HCT116 (cell line): ENCODE measurements around the gene EEA1. TPM values are rescaled to one million over a fixed set of nuclear protein-coding genes. Genes with fewer than 3 reads are reported as not detected.

Experiments
- ATAC-seq: fragments of 200-7000 bp; cut with Tn5 transposase; 2 replicates; pipeline ENCODE4 v1.9.1; 2020; ENCODE audit warnings: mild to moderate bottlenecking, moderate library complexity
- BruUV-seq: library from RNA; stranded (reverse); fragments of 400-500 nt; replicated peaks from 2 replicates; lab custom pipeline; 2021; lab: Mats Ljungman, UMichigan
- CTCF ChIA-PET: fragments of 300-600 bp; sonication (Branson Sonifier 250); formaldehyde crosslinking; loops from one replicate; lab custom pipeline; 2021; ENCODE audit warnings: antibody characterized with exemption; lab: Charles Lee
- POLR2A ChIA-PET: fragments of 300-600, 350-600 bp; sonication (Branson Sonifier 250); formaldehyde crosslinking; loops from one replicate; lab custom pipeline; 2021; ENCODE audit warnings: antibody characterized with exemption; lab: Charles Lee
- RAD21 ChIA-PET, 2 experiments: fragments of 300-600 bp; sonication (Branson Sonifier 250); formaldehyde crosslinking; loops; one replicate each; lab custom pipeline; 2023; ENCODE audit warnings: low total read pairs in 2 of 2; ENCODE audit not compliant: uncharacterized antibody in 2 of 2, unreplicated experiment in 2 of 2, low non-redundant PET in 1 of 2; lab: Charles Lee
- DNase-seq: peaks from one replicate; pipeline ENCODE4 v3.0.0-alpha.2; 2010; ENCODE audit warnings: low read depth, low spot score
- H2AFZ ChIP-seq: fragments of 200-600 bp; shearing (Covaris generic), sonication (generic); 2 replicates; pipeline ENCODE4 v1.6.1; 2017; ENCODE audit warnings: low read depth, mixed run types, mixed read lengths, antibody characterized with exemption, low read length; ENCODE audit not compliant: poor library complexity, severe bottlenecking
- H3K27ac ChIP-seq: 2 replicates; pipeline ENCODE4 v1.5.1; 2012; ENCODE audit warnings: low read depth, low read length
- H3K27me3 ChIP-seq: fragments of 200-600 bp; sonication (generic); 2 replicates; pipeline ENCODE4 v1.6.1; 2016; ENCODE audit warnings: mixed run types, low read length, mixed read lengths; ENCODE audit not compliant: insufficient read depth
- H3K36me3 ChIP-seq, 2 experiments: fragments of 200-500 bp in 1 of 2; fragments of 200-600 bp in 1 of 2; sonication (Bioruptor generic) in 1 of 2; sonication (generic) in 1 of 2; 2 replicates each; pipeline versions ENCODE4 v1.5.1 to v1.6.1; 2014 to 2016; ENCODE audit warnings: low read length in 2 of 2, inconsistent platforms in 1 of 2, mixed read lengths in 1 of 2, mixed run types in 1 of 2; ENCODE audit not compliant: insufficient read depth in 2 of 2, control insufficient read depth in 1 of 2
- H3K4me1 ChIP-seq, 2 experiments: fragments of 200-600 bp in 1 of 2; sonication (generic) in 1 of 2; 2 replicates each; pipeline versions ENCODE4 v1.5.1 to v1.6.1; 2012 to 2017; ENCODE audit warnings: low read length in 2 of 2, inconsistent platforms in 1 of 2, mild to moderate bottlenecking in 1 of 2, mixed read lengths in 1 of 2, mixed run types in 1 of 2, moderate library complexity in 1 of 2; ENCODE audit not compliant: insufficient read depth in 2 of 2, control insufficient read depth in 1 of 2
- H3K4me2 ChIP-seq: fragments of 200-600 bp; sonication (generic); 2 replicates; pipeline ENCODE4 v1.6.1; 2017; ENCODE audit warnings: mixed run types, low read length, mixed read lengths
- H3K4me3 ChIP-seq, 2 experiments: fragments of 200-600 bp in 1 of 2; sonication (generic) in 1 of 2; replicated peaks in 1 of 2; 2 replicates each; pipeline ENCODE4 v1.5.1; 2011 to 2016; ENCODE audit warnings: low read length in 2 of 2, control low read depth in 1 of 2, low read depth in 1 of 2, mild to moderate bottlenecking in 1 of 2, mixed read lengths in 1 of 2, mixed run types in 1 of 2
- H3K79me2 ChIP-seq: fragments of 200-600 bp; sonication (generic); 2 replicates; pipeline ENCODE4 v1.6.1; 2017; ENCODE audit warnings: mild to moderate bottlenecking, mixed run types, low read length, moderate library complexity, mixed read lengths; ENCODE audit not compliant: insufficient read depth
- H3K9ac ChIP-seq: fragments of 200-600 bp; sonication (generic); 2 replicates; pipeline ENCODE4 v1.6.1; 2016; ENCODE audit warnings: low read length, mixed read lengths
- H3K9me2 ChIP-seq: fragments of 200-600 bp; sonication (generic), shearing (Covaris generic); 2 replicates; pipeline ENCODE4 v1.6.1; 2017; ENCODE audit warnings: mixed run types, mild to moderate bottlenecking, moderate library complexity; ENCODE audit not compliant: insufficient read depth
- H3K9me3 ChIP-seq, 2 experiments: fragments of 200-500 bp in 1 of 2; fragments of 200-600 bp in 1 of 2; sonication (Bioruptor generic) in 1 of 2; sonication (generic) in 1 of 2; 2 replicates each; pipeline ENCODE4 v1.6.1; 2014 to 2017; ENCODE audit warnings: low read length in 2 of 2, mixed read lengths in 2 of 2, inconsistent platforms in 1 of 2, low read depth in 1 of 2, mild to moderate bottlenecking in 1 of 2, mixed run types in 1 of 2, moderate library complexity in 1 of 2; ENCODE audit not compliant: control insufficient read depth in 1 of 2, insufficient read depth in 1 of 2
- H4K20me1 ChIP-seq: fragments of 200-600 bp; sonication (generic), shearing (Covaris generic); 2 replicates; pipeline ENCODE4 v1.6.1; 2017; ENCODE audit warnings: mixed run types, mild to moderate bottlenecking, moderate library complexity; ENCODE audit not compliant: insufficient read depth
- ATF3 ChIP-seq: IDR thresholded peaks from 2 replicates; pipeline ENCODE4 v1.6.1; 2012
- CBX3 ChIP-seq: IDR thresholded peaks from 2 replicates; pipeline ENCODE4 v1.6.1; 2012; ENCODE audit warnings: low read depth
- CEBPB ChIP-seq: IDR thresholded peaks from 2 replicates; pipeline ENCODE4 v1.6.1; 2012; ENCODE audit warnings: low read depth
- CTCF ChIP-seq, 3 experiments: fragments of 200-600 bp in 1 of 3; sonication (generic) in 1 of 3; IDR thresholded peaks in 2 of 3; conservative IDR thresholded peaks in 1 of 3; 2 replicates each; pipeline ENCODE4 v1.5.1; 2012 to 2017; ENCODE audit warnings: low read depth in 2 of 3, low read length in 2 of 3, antibody characterized with exemption in 1 of 3, borderline replicate concordance in 1 of 3, control low read depth in 1 of 3, mild to moderate bottlenecking in 1 of 3, mixed read lengths in 1 of 3, mixed run types in 1 of 3, moderate library complexity in 1 of 3; ENCODE audit not compliant: insufficient read depth in 1 of 3
- EGR1 ChIP-seq: IDR thresholded peaks from 2 replicates; pipeline ENCODE4 v1.6.1; 2012; ENCODE audit warnings: low read depth
- ELF1 ChIP-seq: IDR thresholded peaks from 2 replicates; pipeline ENCODE4 v1.6.1; 2012; ENCODE audit warnings: low read depth, borderline replicate concordance
- EZH2 ChIP-seq: fragments of 200-600 bp; sonication (generic); IDR thresholded peaks from 2 replicates; pipeline ENCODE4 v1.6.1; 2017; ENCODE audit warnings: antibody characterized with exemption, mixed run types
- EZH2phosphoT487 ChIP-seq: fragments of 200-600 bp; IDR thresholded peaks from 2 replicates; pipeline ENCODE4 v1.6.1; 2018; ENCODE audit warnings: antibody characterized with exemption, borderline replicate concordance
- JUND ChIP-seq: IDR thresholded peaks from 2 replicates; pipeline ENCODE4 v1.6.1; 2012
- POLR2A ChIP-seq: IDR thresholded peaks from 2 replicates; pipeline ENCODE4 v1.7.0; 2011; ENCODE audit warnings: borderline replicate concordance; ENCODE audit not compliant: insufficient read depth, insufficient read length; ENCODE audit errors: extremely low read depth
- SP1 ChIP-seq: IDR thresholded peaks from 2 replicates; pipeline ENCODE4 v1.6.1; 2012; ENCODE audit warnings: low read depth
- SRF ChIP-seq: IDR thresholded peaks from 2 replicates; pipeline ENCODE4 v1.6.1; 2012; ENCODE audit warnings: low read depth
- TCF7L2 ChIP-seq: IDR thresholded peaks from 2 replicates; pipeline ENCODE4 v1.7.0; 2011; ENCODE audit warnings: borderline replicate concordance, inconsistent platforms; ENCODE audit not compliant: insufficient read depth, insufficient read length; ENCODE audit errors: extremely low read depth
- YY1 ChIP-seq: IDR thresholded peaks from 2 replicates; pipeline ENCODE4 v1.6.1; 2011; ENCODE audit warnings: low read length, low read depth, moderate library complexity, mild to moderate bottlenecking; ENCODE audit not compliant: insufficient replicate concordance; ENCODE audit errors: extremely low read depth
- ZBTB33 ChIP-seq: IDR thresholded peaks from 2 replicates; pipeline ENCODE4 v1.6.1; 2011; ENCODE audit warnings: mild to moderate bottlenecking, low read length, moderate library complexity; ENCODE audit not compliant: insufficient replicate concordance; ENCODE audit errors: extremely low read depth
- ZFX ChIP-seq: fragments of 450-650 bp; IDR thresholded peaks from 2 replicates; pipeline ENCODE4 v1.6.1; 2017
- ZNF274 ChIP-seq: fragments of 200-500 bp; sonication (Bioruptor generic); IDR thresholded peaks from 2 replicates; pipeline ENCODE4 v1.6.1; 2014; ENCODE audit warnings: mild to moderate bottlenecking, low read depth, low read length, inconsistent platforms
- intact Hi-C: fragments of 100-400 bp; cut with micrococcal nuclease; formaldehyde crosslinking; loops from 2 replicates; pipeline ENCODE4 v1.10.0; 2022
- total RNA-seq: library from RNA; stranded (reverse); gene quantifications from one replicate; pipeline ENCODE4 v1.2.1, GENCODE V29; 2021; ENCODE audit not compliant: unreplicated experiment
- TF ChIP-seq, protein P1 (sequence below): IDR thresholded peaks from 2 replicates; pipeline ENCODE4 v1.6.1; 2012; ENCODE audit warnings: low read depth

Gene EEA1
- total RNA-seq, 1 experiment from 2014 or later: 13.8 TPM

GRCh38 chr12:92771001-92771400 lies 158.1 kb downstream of the EEA1 start:
- H3K27me3 ChIP-seq: no peaks in the 10 kb centered on the region
- TF ChIP-seq EZH2phosphoT487: no peak
- no peak for TF ChIP-seq ZFX
- no peak for TF ChIP-seq EZH2
- no peak for TF ChIP-seq ATF3
- TF ChIP-seq CBX3: no peak
- TF ChIP-seq CTCF (IDR thresholded peaks at IDR 0.05 in 2 of 3, conservative IDR thresholded peaks at IDR 0.05 in 1 of 3; ENCODE audit: borderline replicate concordance in 1 of 3, insufficient read depth in 1 of 3, low read depth in 2 of 3, low read length in 2 of 3): no peak
- TF ChIP-seq EGR1: no peak
- TF ChIP-seq ELF1: no peak
- TF ChIP-seq TCF7L2: no peak
- no peak for TF ChIP-seq ZNF274
- TF ChIP-seq JUND: no peak
- TF ChIP-seq SP1: no peak
- TF ChIP-seq, protein P1, sequence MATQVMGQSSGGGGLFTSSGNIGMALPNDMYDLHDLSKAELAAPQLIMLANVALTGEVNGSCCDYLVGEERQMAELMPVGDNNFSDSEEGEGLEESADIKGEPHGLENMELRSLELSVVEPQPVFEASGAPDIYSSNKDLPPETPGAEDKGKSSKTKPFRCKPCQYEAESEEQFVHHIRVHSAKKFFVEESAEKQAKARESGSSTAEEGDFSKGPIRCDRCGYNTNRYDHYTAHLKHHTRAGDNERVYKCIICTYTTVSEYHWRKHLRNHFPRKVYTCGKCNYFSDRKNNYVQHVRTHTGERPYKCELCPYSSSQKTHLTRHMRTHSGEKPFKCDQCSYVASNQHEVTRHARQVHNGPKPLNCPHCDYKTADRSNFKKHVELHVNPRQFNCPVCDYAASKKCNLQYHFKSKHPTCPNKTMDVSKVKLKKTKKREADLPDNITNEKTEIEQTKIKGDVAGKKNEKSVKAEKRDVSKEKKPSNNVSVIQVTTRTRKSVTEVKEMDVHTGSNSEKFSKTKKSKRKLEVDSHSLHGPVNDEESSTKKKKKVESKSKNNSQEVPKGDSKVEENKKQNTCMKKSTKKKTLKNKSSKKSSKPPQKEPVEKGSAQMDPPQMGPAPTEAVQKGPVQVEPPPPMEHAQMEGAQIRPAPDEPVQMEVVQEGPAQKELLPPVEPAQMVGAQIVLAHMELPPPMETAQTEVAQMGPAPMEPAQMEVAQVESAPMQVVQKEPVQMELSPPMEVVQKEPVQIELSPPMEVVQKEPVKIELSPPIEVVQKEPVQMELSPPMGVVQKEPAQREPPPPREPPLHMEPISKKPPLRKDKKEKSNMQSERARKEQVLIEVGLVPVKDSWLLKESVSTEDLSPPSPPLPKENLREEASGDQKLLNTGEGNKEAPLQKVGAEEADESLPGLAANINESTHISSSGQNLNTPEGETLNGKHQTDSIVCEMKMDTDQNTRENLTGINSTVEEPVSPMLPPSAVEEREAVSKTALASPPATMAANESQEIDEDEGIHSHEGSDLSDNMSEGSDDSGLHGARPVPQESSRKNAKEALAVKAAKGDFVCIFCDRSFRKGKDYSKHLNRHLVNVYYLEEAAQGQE: no peak
- TF ChIP-seq YY1: no peak
- TF ChIP-seq POLR2A: no peak
- no peak for TF ChIP-seq ZBTB33
- no peak for TF ChIP-seq SRF
- no peak for TF ChIP-seq CEBPB
- no peaks in the 10 kb centered on the region for H3K9me3 ChIP-seq
- H3K79me2 ChIP-seq: no peaks in the 10 kb centered on the region
- intact Hi-C loops: no loop called here
- H3K9ac ChIP-seq: no peak overlapping the region
- ChIA-PET POLR2A (interaction anchor here (0.5 kb wide), 1 partner anchor 372 kb away, joined by 3 read pairs; no protein-coding TSS in a partner anchor), RAD21 (no interaction called here), CTCF (no interaction called here)
- H3K9me2 ChIP-seq: no peaks in the 10 kb centered on the region
- ATAC-seq (no peak), DNase-seq (no peak)
- no peaks in the 10 kb centered on the region for H3K36me3 ChIP-seq
- no peaks in the 10 kb centered on the region for H4K20me1 ChIP-seq
- BruUV-seq: no TSS peak
- no peak overlapping the region for H3K4me2 ChIP-seq
- H3K27ac ChIP-seq: no peak overlapping the region
- H2AFZ ChIP-seq: no peak overlapping the region
- H3K4me3 ChIP-seq: no peak overlapping the region
- H3K4me1 ChIP-seq: no peaks in the 10 kb centered on the region
